Fibroblast of lung (primary cell): ENCODE measurements around the gene GRAMD1A.

Experiments used
- EZH2 ChIP-seq: IDR thresholded peaks from 2 replicates; pipeline ENCODE4 v1.5.1; 2012; ENCODE audit warnings: low read length, control low read depth, mild to moderate bottlenecking; ENCODE audit errors: missing control alignments
- TF ChIP-seq, protein P1 (sequence below), 2 donors: IDR thresholded peaks in 1 of 2; conservative IDR thresholded peaks in 1 of 2; 1 replicate in 1 of 2; 2 replicates in 1 of 2; pipeline ENCODE4 v1.5.1; 2011 to 2012; ENCODE audit warnings: low read length in 2 of 2, control low read depth in 1 of 2, inconsistent platforms in 1 of 2, low read depth in 1 of 2, mild to moderate bottlenecking in 1 of 2

DNA sequence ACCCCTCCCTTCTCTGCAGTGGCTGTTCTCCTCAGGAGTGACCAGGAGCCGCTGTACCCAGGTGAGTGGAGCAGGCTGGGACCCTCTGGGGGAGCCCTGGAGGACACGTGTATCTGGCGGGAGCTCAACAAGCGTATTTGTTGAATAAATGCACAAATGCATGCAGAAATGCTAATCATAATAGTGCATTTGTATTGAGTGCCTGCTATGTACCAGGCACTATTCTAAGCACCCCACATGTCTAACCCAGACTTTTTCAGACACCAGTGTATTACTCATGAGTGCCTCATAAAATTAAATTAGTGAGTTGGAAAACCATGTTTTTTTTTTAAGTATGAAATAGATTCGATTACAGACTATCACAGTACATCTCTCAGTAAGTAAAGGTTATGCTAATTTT, 49.3 kb downstream of the GRAMD1A start:
- TF ChIP-seq, protein P1, sequence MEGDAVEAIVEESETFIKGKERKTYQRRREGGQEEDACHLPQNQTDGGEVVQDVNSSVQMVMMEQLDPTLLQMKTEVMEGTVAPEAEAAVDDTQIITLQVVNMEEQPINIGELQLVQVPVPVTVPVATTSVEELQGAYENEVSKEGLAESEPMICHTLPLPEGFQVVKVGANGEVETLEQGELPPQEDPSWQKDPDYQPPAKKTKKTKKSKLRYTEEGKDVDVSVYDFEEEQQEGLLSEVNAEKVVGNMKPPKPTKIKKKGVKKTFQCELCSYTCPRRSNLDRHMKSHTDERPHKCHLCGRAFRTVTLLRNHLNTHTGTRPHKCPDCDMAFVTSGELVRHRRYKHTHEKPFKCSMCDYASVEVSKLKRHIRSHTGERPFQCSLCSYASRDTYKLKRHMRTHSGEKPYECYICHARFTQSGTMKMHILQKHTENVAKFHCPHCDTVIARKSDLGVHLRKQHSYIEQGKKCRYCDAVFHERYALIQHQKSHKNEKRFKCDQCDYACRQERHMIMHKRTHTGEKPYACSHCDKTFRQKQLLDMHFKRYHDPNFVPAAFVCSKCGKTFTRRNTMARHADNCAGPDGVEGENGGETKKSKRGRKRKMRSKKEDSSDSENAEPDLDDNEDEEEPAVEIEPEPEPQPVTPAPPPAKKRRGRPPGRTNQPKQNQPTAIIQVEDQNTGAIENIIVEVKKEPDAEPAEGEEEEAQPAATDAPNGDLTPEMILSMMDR (conservative IDR thresholded peaks at IDR 0.05 in 1 of 2, IDR thresholded peaks at IDR 0.05 in 1 of 2; ENCODE audit: low read depth in 1 of 2, low read length in 2 of 2), result no peak
- TF ChIP-seq EZH2, result no peak
